ENCODE data around the gene OR9G4.

DNA sequence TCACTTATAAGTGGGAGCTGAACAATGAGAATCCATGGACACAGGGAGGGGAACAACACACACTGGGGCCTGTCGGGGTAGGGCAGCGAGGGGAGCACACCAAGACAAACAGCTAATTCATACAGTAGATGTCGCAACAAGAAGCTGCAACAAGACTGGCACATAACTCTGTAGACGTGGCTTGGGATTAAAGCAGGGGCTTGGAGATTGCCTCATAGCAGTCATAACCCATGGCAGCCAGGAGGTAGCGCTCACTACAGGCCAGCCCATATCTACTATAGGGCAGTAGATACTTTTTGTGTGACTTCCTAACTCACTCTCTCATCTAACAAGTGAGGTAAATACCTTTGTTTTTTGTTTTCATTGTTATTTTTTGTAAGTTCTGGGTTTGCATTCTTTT lies 1.7 kb upstream of the OR9G4 start:
- TF ChIP-seq, protein P1, sequence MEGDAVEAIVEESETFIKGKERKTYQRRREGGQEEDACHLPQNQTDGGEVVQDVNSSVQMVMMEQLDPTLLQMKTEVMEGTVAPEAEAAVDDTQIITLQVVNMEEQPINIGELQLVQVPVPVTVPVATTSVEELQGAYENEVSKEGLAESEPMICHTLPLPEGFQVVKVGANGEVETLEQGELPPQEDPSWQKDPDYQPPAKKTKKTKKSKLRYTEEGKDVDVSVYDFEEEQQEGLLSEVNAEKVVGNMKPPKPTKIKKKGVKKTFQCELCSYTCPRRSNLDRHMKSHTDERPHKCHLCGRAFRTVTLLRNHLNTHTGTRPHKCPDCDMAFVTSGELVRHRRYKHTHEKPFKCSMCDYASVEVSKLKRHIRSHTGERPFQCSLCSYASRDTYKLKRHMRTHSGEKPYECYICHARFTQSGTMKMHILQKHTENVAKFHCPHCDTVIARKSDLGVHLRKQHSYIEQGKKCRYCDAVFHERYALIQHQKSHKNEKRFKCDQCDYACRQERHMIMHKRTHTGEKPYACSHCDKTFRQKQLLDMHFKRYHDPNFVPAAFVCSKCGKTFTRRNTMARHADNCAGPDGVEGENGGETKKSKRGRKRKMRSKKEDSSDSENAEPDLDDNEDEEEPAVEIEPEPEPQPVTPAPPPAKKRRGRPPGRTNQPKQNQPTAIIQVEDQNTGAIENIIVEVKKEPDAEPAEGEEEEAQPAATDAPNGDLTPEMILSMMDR (conservative IDR thresholded peaks at IDR 0.05) = no peak
- no peak for TF ChIP-seq EZH2 (IDR thresholded peaks at IDR 0.05; ENCODE audit: low read depth)
